GM20000 (cell line): Measurements from ENCODE around the gene CTSC.
"Not testable (repeated sequence)": the region's sequence is repeated elsewhere in the genome, so short reads cannot be mapped to it uniquely, and the experiment has no call there.

ENCODE experiments used
- DNase-seq: peaks from one replicate; pipeline ENCODE4 v3.0.0; 2012; ENCODE audit warnings: low spot score
- CTCF ChIP-seq: IDR thresholded peaks from 2 replicates; pipeline ENCODE4 v1.5.1; 2012; ENCODE audit warnings: mild to moderate bottlenecking, control low read depth; ENCODE audit errors: extremely low read depth, missing control alignments

The CTSC gene

DNA sequence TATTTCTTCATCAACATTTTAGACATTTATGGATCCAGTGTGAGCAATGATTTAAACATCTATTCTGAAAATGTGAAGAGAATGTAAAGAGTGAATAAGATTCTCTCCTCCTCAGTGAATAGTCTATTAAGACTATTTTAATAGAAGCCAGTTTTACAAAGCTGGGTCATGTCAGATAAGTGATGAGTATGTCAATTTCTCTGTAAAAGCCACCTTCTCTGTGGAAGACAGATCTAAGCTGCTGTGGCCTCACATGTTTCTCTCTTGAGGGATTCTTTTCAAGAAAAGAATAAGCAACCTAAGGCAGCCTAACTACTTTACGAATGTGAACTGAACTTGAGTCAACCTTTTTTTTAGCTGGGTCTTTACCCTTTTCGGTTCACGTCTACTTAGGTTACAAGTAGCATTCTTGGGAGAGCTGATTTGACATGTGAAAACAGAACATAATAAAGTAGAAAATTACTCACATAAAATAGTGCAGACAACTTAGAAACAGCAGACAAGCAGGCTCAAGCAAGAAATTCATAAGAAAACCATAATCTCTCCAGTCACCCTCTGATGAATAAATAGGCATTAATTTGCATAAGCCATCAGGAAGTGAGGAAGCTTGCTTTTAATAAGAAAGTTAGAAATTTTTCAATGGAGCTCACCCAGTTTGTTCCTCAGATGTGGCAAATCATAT, 9.9 kb downstream of the CTSC start:
- TF ChIP-seq CTCF: no peak
- no peak for DNase-seq

DNA sequence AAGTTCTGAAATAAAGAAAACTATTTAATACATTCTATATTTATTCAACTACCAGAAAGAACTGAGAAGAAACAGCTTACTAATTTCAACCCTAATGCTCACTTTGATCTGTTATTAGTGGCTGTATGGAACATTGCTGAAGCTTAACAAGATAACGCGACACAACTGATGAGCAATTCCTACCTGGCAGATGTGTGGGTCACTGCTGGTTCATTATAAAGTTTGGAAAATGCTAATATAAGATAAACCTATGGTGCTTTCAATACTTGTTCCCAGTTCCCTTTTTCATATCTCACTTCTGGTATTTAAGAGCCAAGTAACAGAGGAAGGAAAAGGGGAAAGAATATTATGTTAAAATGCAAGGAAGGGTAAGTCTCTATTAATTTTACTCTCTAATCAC, 10.5 kb downstream of the CTSC start:
- TF ChIP-seq CTCF: no peak
- no peak for DNase-seq

DNA sequence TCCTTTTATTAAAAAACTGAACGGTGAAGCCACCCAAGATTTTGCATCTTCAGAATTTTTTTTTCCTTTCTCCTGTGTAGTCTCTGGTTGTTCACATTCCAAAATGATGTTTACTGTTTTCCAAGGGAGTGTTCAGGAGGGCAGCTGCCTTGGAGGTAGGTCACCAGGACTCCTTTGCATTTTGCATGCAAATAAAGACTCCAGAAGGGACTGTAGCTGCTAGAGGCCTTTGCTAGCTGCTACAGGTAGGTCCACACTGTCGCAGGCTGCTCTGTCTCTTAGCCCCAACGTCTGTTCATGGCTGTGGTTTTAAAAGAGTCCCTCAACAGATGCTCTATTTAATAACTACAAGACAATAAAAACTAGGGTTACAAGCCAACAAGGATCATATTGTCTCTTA, 11.4 kb downstream of the CTSC start:
- no peak for DNase-seq
- no peak for TF ChIP-seq CTCF

GRCh38 chr11:88324562-88325345, 12.8 kb downstream of the CTSC start:
- no peak for TF ChIP-seq CTCF
- no peak for DNase-seq

DNA sequence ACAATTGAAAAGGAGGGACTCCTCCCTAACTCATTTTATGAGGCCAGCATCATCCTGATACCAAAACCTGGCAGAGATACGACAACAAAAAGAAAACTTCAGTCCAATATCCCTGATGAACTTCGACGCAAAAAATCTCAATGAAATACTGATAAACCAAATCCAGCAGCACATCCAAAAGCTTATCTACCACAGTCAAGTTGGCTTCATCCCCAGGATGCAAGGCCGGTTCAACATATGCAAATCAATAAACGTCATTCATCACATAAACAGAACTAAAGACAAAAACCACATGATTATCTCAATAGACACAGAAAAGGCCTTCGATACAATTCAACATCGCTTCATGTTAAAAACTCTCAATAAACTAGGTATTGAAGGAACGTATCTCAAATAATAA, 14.7 kb downstream of the CTSC start:
- DNase-seq: not testable (repeated sequence)

GRCh38 chr11:88321412-88321811, 16.1 kb downstream of the CTSC start:
- not testable (repeated sequence) for DNase-seq

DNA sequence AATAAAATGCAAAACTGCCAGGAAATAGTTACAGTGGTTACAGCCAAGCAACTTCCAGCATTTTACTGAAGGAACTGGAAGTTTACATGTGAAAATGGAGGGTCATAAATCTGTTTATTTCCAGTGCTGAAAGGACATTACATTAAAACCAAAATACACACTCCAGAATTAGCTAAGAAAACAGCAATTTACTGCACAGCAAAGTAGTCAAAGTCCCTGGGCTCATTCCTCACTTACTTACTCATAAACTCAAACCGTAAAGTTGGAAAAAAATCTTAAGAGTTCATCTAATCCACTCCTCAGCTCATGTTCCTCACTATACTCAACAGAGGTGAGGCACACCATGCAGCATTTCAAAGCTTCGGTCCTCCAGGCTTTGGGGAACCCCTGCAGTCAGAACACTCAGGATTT, 17.4 kb downstream of the CTSC start:
- no peak for TF ChIP-seq CTCF
- DNase-seq: no peak

DNA sequence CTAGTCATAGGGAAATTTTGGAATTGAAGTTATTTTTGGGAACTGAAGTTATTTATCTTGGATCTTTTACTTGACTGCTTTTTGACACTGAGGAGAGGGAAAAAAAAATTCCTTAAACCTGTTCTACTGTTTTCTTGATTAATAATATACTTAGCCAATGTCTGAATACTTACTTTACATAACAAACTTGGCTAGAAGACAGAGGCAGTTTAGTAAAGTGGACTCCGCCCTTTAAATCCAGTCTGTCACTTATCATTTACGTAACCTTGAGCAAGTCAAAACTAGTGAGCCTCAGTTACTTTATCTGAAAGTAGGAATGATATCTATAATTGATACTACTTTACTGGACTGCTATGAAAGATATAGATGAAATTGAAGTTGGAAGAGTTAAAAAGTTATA, 19.5 kb downstream of the CTSC start:
- no peak for DNase-seq
- TF ChIP-seq CTCF: no peak
